GM21528 (cell line): Measurements from ENCODE around the gene IL19.

ENCODE experiments used
- ATAC-seq: cut with Tn5 transposase; IDR thresholded peaks from one replicate; pipeline ENCODE4 v1.9.1; 2021; ENCODE audit warnings: mild to moderate bottlenecking, moderate library complexity; ENCODE audit not compliant: unreplicated experiment, low FRiP score

Gene IL19

DNA sequence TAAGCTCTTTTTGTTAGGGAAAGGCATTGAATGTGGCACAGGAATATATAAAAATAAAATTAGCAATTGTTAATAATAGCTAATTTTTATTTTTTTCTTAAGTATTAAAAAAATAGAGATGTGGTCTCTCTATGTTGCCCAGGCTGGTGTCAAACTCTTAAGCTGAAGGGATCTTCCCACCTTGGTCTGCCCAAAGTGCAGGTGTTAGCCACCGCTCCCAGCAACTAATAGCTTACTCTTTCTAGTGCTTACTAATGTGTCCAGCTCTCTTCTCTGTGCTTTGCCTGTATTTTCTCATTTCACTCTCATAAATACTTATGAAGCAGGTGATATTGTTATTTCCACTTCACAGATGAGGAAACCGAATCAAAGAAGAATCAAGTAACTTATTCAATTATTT is 113.3 kb downstream of the IL19 start:
- ATAC-seq = no peak

DNA sequence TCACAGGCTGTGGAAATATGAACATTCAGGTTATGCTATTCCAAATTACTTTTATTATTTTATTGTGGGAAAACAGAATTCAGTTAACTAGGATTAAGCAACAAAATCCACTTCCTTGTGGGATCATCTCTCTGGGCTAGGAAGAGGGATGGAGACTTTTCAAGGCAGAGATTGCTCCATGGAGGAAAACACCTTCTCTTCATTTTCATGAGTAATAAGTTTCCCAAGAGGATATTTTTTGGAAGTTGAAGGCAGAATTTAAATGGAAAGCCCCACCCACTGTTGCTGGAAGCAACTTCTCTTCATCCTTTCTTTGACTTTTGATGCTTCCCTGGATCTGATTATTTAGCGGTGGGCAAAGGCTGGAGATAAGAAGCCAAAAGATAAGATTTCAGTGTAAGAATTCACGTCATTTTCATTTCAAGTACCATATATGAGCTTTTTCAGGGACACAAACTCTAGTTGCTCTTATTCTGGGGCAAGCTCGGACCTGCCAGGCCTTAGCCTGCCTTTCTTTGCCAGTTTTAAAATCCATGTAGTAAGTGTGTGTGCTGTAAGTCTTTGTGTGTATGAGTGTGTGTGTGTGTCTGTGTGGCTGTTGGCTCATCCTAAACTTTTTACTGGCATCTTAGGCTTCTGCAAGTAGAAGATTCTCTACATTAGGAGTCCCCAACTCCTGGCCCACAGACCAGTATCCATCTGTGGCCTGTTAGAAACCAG is 114.9 kb downstream of the IL19 start:
- ATAC-seq = no peak

DNA sequence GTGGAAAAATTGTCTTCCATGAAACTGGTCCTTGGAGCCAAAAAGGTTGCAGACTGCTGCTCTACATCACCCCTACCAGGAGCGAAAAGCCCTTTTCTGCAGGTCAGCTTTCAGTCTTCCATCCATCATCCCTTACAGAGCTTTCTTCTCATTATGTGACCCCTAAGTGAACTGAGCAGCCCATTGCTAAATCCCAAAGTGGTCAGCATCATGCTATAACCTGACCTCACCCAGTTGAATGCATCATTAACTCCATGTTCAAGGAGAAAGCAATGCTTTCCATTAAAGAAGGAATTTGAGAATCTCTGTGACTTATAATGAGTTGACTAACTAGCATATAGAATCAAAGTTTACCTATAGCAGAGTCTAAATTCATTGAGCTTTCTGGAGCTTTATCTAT is 116.3 kb downstream of the IL19 start:
- no peak for ATAC-seq

DNA sequence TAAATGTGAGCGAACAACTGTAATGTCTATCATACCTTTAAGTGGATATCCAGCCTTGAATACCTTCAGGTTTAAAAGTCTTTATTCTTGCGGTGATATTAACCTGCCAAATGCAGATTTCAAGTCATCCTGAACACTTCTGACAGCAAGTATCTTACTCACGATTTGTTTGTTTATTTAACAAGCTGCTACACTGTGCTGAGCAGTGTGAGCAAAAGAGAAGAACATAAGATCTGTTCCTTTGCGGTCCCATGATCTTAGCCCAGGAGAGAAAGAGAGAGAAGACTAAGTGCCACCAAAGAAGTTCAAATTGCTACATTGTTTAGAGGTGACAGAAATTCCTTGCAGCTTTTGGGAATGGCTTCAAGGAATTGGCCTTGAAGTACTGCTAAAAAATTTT is 117.1 kb downstream of the IL19 start:
- ATAC-seq = no peak

DNA sequence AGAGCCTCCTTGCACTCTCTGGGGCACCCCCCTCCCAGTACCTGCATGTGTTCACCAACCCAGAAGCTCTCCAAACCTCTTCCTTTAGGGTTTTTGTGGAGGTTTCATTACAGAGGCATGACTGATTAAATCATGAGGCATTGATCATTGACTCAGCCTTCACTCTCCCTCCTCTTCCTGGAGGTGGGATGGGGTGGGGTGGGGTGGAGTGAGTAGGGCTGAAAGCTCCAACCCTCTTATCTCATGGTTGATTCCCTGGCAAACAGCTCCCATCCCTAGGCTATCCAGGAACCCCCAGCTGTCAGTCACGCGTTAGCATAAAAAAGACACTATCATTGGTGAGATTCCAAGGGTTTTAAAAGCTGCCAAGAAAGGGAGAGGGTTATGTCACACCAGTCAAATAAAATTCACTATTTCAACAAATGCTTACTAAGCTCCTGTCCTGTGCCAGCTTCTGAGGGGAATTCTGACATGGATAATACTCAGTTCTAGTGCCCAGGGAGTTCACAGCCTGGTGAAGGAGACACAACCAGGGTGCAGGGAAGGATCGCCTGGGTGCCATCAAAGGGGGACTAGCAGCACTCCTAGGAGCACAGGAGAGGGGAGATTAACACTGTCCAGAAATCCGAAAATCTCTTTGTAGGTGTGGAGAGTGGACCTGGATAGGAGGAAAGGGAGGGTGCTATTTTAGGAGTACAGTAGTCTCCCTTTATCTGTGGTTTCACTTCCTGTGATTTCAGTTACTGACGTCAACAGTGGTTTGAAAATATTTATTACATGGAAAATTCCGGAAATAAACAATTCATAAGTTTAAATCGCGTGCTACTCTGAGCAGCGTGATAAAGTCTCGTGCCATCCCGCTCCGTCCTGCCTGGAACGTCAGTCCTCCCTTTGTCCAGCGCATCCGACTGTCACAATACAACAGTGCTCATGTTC is 119.8 kb downstream of the IL19 start:
- no peak for ATAC-seq

DNA sequence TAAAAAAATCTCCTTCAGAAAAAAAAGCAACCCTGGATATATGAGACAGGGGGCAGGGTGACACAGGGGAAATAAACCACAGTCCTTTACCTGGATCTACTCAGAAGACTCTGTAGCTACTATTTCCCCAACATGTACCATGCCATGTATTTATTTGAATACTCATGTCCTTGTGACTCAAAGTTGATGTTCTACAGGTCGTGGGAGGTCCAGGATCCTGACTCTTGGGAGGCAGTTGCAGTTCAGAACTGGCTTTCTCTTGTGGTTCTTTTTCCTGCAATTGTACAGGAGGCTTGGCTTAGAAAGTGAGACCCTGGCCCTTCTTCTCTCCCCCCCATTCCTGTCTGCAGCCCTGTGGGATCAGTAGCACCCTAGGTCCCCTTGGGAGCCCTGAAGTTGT is 120.8 kb downstream of the IL19 start:
- no peak for ATAC-seq
